Ovary (tissue), 3 donors: ENCODE measurements around the gene TCF4.

Experiments used
- POLR2A ChIP-seq: fragments of 450-650 bp; IDR thresholded peaks from one replicate; pipeline ENCODE4 v1.6.1; 2017; ENCODE audit warnings: antibody characterized with exemption, mild to moderate bottlenecking, moderate library complexity
- TF ChIP-seq, protein P1 (sequence below), 3 donors: fragments of 450-650 bp in 2 of 3; fragments of 200-600 bp in 1 of 3; IDR thresholded peaks; one replicate each; pipeline versions ENCODE4 v1.5.1 to v1.8.0; 2016 to 2022; ENCODE audit warnings: antibody characterized with exemption in 3 of 3, mild to moderate bottlenecking in 1 of 3
- donor health status: DM: no; HTN: no; CAD: no.

GRCh38 chr18:55349685-55350084 lies 238.3 kb downstream of the TCF4 start:
- TF ChIP-seq, protein P1, sequence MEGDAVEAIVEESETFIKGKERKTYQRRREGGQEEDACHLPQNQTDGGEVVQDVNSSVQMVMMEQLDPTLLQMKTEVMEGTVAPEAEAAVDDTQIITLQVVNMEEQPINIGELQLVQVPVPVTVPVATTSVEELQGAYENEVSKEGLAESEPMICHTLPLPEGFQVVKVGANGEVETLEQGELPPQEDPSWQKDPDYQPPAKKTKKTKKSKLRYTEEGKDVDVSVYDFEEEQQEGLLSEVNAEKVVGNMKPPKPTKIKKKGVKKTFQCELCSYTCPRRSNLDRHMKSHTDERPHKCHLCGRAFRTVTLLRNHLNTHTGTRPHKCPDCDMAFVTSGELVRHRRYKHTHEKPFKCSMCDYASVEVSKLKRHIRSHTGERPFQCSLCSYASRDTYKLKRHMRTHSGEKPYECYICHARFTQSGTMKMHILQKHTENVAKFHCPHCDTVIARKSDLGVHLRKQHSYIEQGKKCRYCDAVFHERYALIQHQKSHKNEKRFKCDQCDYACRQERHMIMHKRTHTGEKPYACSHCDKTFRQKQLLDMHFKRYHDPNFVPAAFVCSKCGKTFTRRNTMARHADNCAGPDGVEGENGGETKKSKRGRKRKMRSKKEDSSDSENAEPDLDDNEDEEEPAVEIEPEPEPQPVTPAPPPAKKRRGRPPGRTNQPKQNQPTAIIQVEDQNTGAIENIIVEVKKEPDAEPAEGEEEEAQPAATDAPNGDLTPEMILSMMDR (IDR thresholded peaks at IDR 0.05), result no peak
- no peak for TF ChIP-seq POLR2A
